Mesodermal cell (in vitro differentiated cells): ENCODE measurements around the gene SCAP.
"Not testable (repeated sequence)": the region's sequence is repeated elsewhere in the genome, so short reads cannot be mapped to it uniquely, and the experiment has no call there.

Experiments used
- H3K27ac ChIP-seq: 2 replicates; pipeline ENCODE4 v1.7.0; 2013; ENCODE audit warnings: mild to moderate bottlenecking, low read depth, low read length, moderate library complexity; ENCODE audit not compliant: severe bottlenecking
- H3K36me3 ChIP-seq: 2 replicates; pipeline ENCODE4 v1.7.1; 2013; ENCODE audit warnings: mild to moderate bottlenecking, low read length, moderate library complexity; ENCODE audit not compliant: control insufficient read depth, insufficient read depth
- H3K4me1 ChIP-seq: one replicate; pipeline ENCODE4 v1.7.1; 2013; ENCODE audit warnings: mild to moderate bottlenecking, low read length; ENCODE audit not compliant: insufficient read depth, control insufficient read depth, poor library complexity, severe bottlenecking
- H3K4me3 ChIP-seq: 2 replicates; pipeline ENCODE4 v1.7.0; 2013; ENCODE audit warnings: low read length, control low read depth, mild to moderate bottlenecking; ENCODE audit not compliant: insufficient read depth, poor library complexity, severe bottlenecking; ENCODE audit errors: extremely low read depth
- H3K9me3 ChIP-seq: 2 replicates; pipeline ENCODE4 v1.7.1; 2013; ENCODE audit warnings: mild to moderate bottlenecking, low read length, moderate library complexity; ENCODE audit not compliant: control insufficient read depth
- WGBS, 2 experiments: methylation state at CpG; one replicate each; pipeline ENCODE4 v1.1.5; 2013; ENCODE audit warnings: missing lambda C conversion rate in 2 of 2; ENCODE audit not compliant: insufficient coverage in 2 of 2; 5-methylcytosine and 5-hydroxymethylcytosine counted together

SCAP gene

DNA sequence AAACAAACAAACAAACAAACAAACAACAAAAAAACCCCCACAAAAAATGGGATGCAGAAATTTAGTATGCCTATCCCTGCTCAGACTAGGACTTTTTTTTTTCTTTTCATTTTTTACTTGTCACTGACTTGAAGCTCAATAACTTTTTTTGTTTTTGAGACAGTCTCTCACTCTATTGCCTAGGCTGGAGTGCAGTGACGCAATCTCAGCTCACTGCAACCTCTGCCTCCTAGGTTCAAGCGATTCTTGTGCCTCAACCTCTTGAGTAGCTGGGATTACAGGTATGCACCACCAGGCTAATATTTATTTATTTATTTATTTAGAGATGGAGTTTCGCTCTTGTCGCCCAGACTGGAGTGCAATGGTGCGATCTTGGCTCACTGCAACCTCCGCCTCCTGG lies 29.5 kb upstream of the SCAP start:
- peaks cover 70% of the 10 kb centered on the region for H3K36me3 ChIP-seq
- no CpG with 5 or more reads among the region's 6 CpGs for WGBS, 2 experiments
- H3K27ac ChIP-seq, H3K4me3 ChIP-seq, H3K9me3 ChIP-seq, H3K4me1 ChIP-seq: not testable (repeated sequence)

DNA sequence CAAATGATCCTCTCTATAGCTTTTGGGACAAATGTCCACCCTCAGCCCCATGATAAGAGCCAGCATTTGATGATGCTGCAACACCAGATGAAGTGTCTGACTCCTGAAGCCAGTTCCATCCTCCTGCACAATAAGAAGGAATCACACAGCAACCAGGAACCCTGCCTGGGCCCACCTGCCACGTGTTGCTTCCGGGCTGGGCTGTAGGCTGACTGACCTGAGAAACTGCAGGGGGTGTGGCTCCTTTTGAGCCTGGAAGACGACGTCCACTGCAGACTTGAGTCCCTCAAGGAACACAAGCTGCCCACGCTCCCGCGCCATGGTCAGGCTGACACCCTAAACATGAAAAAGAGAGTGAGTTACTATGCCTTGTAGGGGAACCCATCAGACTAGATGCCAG lies 28.4 kb upstream of the SCAP start:
- H3K27ac ChIP-seq: no peak overlapping the region
- WGBS, 2 experiments: 88 to 94% methylated on average over 7 of the region's 7 CpGs
- no peaks in the 10 kb centered on the region for H3K9me3 ChIP-seq
- H3K4me1 ChIP-seq: peaks cover 2% of the 10 kb centered on the region
- no peak overlapping the region for H3K4me3 ChIP-seq
- H3K36me3 ChIP-seq: peaks cover 66% of the 10 kb centered on the region

DNA sequence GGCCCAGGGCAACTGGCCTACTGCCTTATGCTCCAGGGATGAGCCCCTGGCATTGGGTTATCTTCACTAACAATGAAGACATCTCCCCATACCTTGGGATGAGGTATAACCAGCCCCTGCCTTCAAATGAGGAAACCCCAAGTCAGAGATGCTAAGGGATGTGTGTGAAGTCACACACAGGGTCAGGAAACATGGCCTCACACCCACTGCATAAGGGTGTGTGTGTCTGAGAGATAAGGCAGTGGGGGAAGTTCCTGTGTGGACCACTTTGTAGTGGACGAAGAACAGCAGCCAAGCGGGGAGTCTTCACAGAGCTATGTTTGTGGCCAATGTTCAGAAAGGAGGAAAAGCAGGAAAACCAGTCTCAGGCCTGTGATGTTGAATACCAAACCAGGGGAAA lies 27.3 kb upstream of the SCAP start:
- H3K4me1 ChIP-seq: peaks cover 2% of the 10 kb centered on the region
- H3K9me3 ChIP-seq: no peaks in the 10 kb centered on the region
- peak overlapping the region; percentile 2 for H3K27ac ChIP-seq
- 94 to 95% methylated on average over 2 of the region's 2 CpGs for WGBS, 2 experiments
- H3K36me3 ChIP-seq: peaks cover 66% of the 10 kb centered on the region
- H3K4me3 ChIP-seq: no peak overlapping the region

DNA sequence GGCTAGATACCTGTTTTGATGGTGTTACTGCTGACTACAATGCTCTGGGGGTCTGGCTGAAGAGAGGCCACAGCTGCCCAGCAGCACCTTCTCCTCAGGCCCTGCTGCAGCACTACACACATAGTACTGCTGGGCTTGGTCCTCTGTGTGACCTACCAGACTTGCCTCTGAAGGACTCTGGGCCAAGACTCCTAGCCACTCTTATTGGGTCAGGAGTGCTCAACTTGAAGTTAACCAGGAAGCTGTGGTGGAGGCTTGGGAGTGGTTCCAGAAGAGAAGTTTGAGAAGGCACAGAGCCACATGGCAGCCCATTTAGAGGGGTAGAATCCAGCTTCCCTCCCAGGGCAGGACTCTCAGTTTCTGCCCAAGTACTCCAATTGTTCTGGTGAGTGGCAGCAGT lies 21.2 kb upstream of the SCAP start:
- Histone ChIP-seq H3K9me3 (no peaks in the 10 kb centered on the region), H3K27ac (no peak overlapping the region), H3K36me3 (peaks cover 67% of the 10 kb centered on the region), H3K4me3 (no peak overlapping the region), H3K4me1 (no peaks in the 10 kb centered on the region)

DNA sequence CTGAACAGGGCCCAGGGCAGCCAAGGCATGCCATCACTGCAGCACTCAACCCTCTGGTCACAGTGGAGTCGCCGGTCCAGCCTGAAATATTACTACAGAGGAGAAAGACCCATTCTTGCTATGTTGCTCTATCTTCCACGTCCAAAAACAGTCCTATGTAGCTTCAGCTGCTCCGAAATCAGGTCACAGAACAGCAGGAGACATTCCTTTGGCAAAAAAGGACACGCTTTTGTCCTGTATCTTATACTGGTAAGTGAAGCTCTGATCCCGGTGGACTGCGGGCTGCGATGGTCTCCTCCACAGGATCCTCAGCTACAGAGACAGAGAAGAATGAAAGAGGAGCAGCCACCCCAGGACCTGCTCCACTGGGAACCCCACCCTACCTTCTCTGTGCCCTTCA lies 20.1 kb upstream of the SCAP start:
- H3K27ac ChIP-seq: no peak overlapping the region
- no peaks in the 10 kb centered on the region for H3K9me3 ChIP-seq
- WGBS, 2 experiments: 94 to 95% methylated on average over 8 of the region's 8 CpGs
- peaks cover 64% of the 10 kb centered on the region for H3K36me3 ChIP-seq
- H3K4me3 ChIP-seq: no peak overlapping the region
- no peaks in the 10 kb centered on the region for H3K4me1 ChIP-seq

DNA sequence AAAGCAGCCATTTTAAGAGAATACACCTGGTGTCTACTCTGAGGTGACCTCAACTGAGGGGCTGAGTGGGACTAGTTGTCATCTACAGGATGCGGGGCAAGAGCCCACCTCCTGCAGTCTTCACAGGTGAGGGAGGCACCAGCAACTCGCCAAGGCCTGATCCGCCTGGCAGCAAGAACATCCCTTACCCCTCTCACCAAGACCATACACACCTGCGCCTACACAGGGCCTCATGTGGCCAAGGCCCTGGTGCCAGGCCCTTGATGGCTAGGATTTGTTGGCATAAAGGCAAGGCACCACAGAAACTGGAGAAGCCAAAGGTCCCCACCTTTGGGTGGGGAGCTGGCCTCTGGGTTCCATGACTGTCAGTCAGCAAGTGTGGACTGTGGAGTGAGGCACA lies 19.4 kb upstream of the SCAP start:
- 100% methylated on average over 1 of the region's 4 CpGs; no CpG with 5 or more reads in 1 of the 2 experiments for WGBS, 2 experiments
- Histone ChIP-seq H3K4me1 (no peaks in the 10 kb centered on the region), H3K9me3 (no peaks in the 10 kb centered on the region), H3K36me3 (peaks cover 58% of the 10 kb centered on the region), H3K4me3 (no peak overlapping the region), H3K27ac (no peak overlapping the region)

DNA sequence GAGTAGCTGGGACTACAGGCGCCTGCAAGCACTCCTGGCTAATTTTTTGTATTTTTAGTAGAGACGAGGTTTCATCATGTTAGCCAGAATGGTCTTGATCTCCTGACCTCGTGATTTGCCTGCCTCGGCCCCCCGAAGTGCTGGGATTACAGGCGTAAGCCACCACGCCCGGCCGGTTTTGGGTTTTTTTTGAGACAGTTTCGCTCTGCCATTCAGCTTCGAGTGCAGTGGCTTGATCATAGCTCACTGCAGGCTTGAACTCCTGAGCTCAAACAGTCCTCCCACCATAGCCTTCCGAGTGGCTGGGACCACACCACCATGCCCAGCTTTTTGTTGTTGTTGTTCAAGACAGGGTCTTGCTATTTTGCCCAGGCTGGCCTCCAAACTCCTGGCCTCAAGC lies 16.0 kb upstream of the SCAP start:
- peaks cover 39% of the 10 kb centered on the region for H3K36me3 ChIP-seq

DNA sequence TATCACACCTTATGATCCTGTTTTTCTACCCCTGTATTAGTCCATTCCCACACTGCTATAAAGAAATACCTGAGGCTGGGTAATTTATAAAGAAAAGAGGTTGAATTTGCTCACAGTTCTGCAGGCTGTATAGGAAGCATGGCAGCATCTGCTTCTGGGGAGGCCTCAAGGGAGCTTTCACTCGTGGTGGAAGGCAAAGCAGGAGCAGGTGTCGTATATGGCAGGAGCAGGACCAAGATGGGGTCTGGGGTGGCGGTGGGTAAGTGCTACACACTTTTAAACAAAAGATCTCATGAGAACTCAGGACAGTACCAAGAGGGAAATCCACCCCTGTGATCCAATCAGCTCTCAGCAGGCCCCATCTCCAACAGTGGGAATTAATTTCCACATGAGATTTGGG lies 15.4 kb upstream of the SCAP start:
- Histone ChIP-seq H3K9me3 (no peaks in the 10 kb centered on the region), H3K4me3 (no peak overlapping the region), H3K36me3 (peaks cover 36% of the 10 kb centered on the region), H3K27ac (no peak overlapping the region), H3K4me1 (no peaks in the 10 kb centered on the region)
- WGBS, 2 experiments: 72 to 94% methylated on average over 2 to 3 of the region's 3 CpGs

More for the DNA sequence above, 16.0 kb upstream of the SCAP start:
- Histone ChIP-seq H3K27ac (no peak overlapping the region), H3K4me3 (no peak overlapping the region), H3K4me1 (no peaks in the 10 kb centered on the region), H3K9me3 (no peaks in the 10 kb centered on the region)
- 84 to 93% methylated on average over 11 to 12 of the region's 12 CpGs for WGBS, 2 experiments

DNA sequence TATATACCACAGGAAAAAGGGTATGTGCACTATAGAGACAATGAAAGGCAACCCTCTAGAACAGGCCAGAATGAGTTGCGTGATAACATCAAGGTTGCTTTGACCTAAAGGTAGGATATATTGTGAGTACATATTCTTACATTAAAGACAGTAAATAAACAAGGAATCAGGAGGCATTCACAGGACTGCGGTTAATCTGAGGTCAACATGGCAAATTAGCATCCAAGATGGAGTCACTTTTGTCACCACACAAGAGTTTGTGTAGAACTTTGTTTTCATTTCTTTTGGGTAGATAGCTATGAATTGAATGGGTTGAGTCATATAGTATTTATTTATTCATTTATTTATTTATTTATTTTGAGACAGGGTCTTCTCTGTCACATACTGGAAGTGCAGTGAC lies 11.5 kb upstream of the SCAP start:
- Histone ChIP-seq H3K4me3 (no peak overlapping the region), H3K4me1 (no peaks in the 10 kb centered on the region), H3K36me3 (peaks cover 15% of the 10 kb centered on the region), H3K27ac (no peak overlapping the region), H3K9me3 (no peaks in the 10 kb centered on the region)
- 100% methylated on average over 1 of the region's 2 CpGs; no CpG with 5 or more reads in 1 of the 2 experiments for WGBS, 2 experiments

DNA sequence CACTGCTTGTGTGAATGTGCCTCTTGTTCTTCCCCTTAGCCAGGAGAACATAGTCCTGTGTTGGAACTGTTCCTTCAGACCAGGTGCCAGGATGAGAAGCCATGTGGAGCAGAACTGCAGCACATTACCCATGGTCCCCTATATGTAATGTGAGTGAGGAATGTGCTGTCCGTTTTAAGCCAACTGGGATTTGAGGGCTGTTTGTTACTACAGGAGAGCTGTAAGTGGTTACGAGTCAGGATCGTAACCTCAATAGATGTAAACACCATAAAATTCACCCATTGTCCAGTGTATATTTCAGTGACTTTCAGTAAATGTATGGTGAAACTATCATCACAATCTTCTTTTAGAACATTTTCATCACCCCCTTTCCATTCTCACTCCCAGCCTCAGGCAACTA lies 10.1 kb upstream of the SCAP start:
- no CpG with 5 or more reads among the region's 3 CpGs for WGBS, 2 experiments
- Histone ChIP-seq H3K9me3 (no peaks in the 10 kb centered on the region), H3K4me3 (no peak overlapping the region), H3K4me1 (no peaks in the 10 kb centered on the region), H3K27ac (no peak overlapping the region), H3K36me3 (peaks cover 7% of the 10 kb centered on the region)

DNA sequence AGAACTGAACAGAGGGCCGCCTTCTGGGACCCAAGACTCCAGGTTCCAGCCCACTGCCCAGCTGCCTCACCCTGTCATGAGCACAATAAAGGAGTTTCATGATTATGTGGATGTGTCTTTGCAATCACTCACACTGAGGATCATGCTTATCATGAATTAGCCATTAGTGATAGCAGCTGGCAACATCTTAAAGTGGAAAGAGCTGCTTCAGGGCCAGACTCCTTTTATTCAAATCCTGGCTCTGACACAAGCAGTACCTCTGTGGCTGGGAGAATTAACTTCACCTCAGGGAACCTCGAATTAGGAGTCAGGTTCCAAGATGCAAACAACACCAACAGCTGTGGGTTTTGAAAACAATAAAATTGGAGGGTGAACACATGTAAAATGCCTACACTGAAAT lies 6.6 kb upstream of the SCAP start:
- H3K4me1 ChIP-seq: no peaks in the 10 kb centered on the region
- no peak overlapping the region for H3K4me3 ChIP-seq
- peak overlapping the region; percentile 29 for H3K27ac ChIP-seq
- no peaks in the 10 kb centered on the region for H3K36me3 ChIP-seq
- no peaks in the 10 kb centered on the region for H3K9me3 ChIP-seq
- 50% methylated on average over 1 of the region's 2 CpGs; no CpG with 5 or more reads in 1 of the 2 experiments for WGBS, 2 experiments

DNA sequence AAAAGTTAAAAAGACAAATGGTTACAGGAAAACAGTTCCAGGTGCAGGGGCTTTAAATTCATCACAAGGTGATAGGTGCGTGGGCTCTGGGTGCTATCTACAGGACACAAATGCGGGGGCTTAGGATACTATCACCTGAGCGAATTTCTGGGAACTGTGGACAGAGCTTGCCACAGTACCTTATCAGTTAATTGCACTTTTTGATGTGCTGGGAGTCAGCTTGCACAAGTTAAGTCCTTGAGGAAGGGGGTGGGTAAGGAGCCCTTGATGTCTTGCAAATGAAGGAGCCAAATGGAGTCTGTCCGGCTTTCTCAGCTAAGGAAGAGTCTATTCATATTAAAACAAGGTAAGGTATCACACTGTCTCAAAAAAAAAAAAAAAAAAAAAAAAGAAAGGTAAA lies 6.0 kb upstream of the SCAP start:
- not testable (repeated sequence) for H3K27ac ChIP-seq
- WGBS, 2 experiments: 13 to 20% methylated on average over 2 to 3 of the region's 4 CpGs

More for the DNA sequence above, 6.0 kb upstream of the SCAP start:
- not testable (repeated sequence) for H3K36me3 ChIP-seq, H3K9me3 ChIP-seq, H3K4me1 ChIP-seq, H3K4me3 ChIP-seq
